H1 (cell line): ENCODE results near the gene TIMP3. TPM values are rescaled to one million over a fixed set of nuclear protein-coding genes. Genes with fewer than 3 reads are reported as not detected.

Source experiments
- CTCF ChIA-PET: fragments of 300-600 bp; sonication (Branson Sonifier 250); formaldehyde crosslinking; loops from one replicate; lab custom pipeline; 2021; ENCODE audit not compliant: partially characterized antibody; lab: Charles Lee
- POLR2A ChIA-PET: fragments of 300-600 bp; sonication (Branson Sonifier 250); formaldehyde crosslinking; loops from one replicate; lab custom pipeline; 2021; ENCODE audit warnings: inconsistent platforms; ENCODE audit not compliant: partially characterized antibody; lab: Charles Lee
- DNase-seq, 2 experiments: peaks; one replicate each; pipeline versions ENCODE4 v3.0.0 to v3.0.0-alpha.2; 2010 to 2022; ENCODE audit warnings: low spot score in 2 of 2, low read depth in 1 of 2, mixed read lengths in 1 of 2
- FAIRE-seq: peaks from 2 replicates; lab custom pipeline; 2011; peaks lifted over from hg19 to GRCh38; lab: Jason Lieb, UNC
- H2AFZ ChIP-seq: 2 replicates; pipeline ENCODE4 v1.8.1; 2012; ENCODE audit warnings: low read length, inconsistent platforms
- H2AK5ac ChIP-seq: 2 replicates; pipeline ENCODE4 v1.6.1; 2013; ENCODE audit warnings: low read depth, low read length
- H2BK120ac ChIP-seq: replicated peaks from 2 replicates; pipeline ENCODE3; 2013; ENCODE audit warnings: low read depth, low read length, inconsistent platforms
- H2BK12ac ChIP-seq: 2 replicates; pipeline ENCODE4 v1.6.1; 2013; ENCODE audit warnings: low read depth, low read length
- H2BK15ac ChIP-seq: 2 replicates; pipeline ENCODE4 v1.6.1; 2013; ENCODE audit warnings: low read length
- H2BK20ac ChIP-seq: 2 replicates; pipeline ENCODE4 v1.6.1; 2013; ENCODE audit warnings: low read length
- H2BK5ac ChIP-seq: 2 replicates; pipeline ENCODE4 v1.6.1; 2013; ENCODE audit warnings: low read depth, low read length
- H3K14ac ChIP-seq: 2 replicates; pipeline ENCODE4 v1.6.1; 2013; ENCODE audit warnings: inconsistent platforms; ENCODE audit not compliant: insufficient read length
- H3K18ac ChIP-seq: 2 replicates; pipeline ENCODE4 v1.6.1; 2013; ENCODE audit warnings: low read length; ENCODE audit errors: extremely low read depth
- H3K23ac ChIP-seq: 2 replicates; pipeline ENCODE4 v1.6.1; 2013; ENCODE audit warnings: inconsistent platforms; ENCODE audit not compliant: insufficient read length
- H3K23me2 ChIP-seq: 2 replicates; pipeline ENCODE4 v1.6.1; 2013; ENCODE audit warnings: low read depth, low read length
- H3K27ac ChIP-seq: 2 replicates; pipeline ENCODE4 v1.6.1; 2011; ENCODE audit warnings: low read depth, low read length, inconsistent platforms
- H3K27me3 ChIP-seq, 4 experiments: replicated peaks in 1 of 4; 1 replicate in 1 of 4; 2 replicates in 3 of 4; pipeline versions ENCODE4 v1.6.1 to v1.8.1; 2011 to 2013; ENCODE audit warnings: low read length in 3 of 4, mild to moderate bottlenecking in 3 of 4, inconsistent platforms in 2 of 4, mixed read lengths in 2 of 4, moderate library complexity in 1 of 4; ENCODE audit not compliant: control insufficient read depth in 3 of 4, insufficient read depth in 3 of 4; ENCODE audit errors: extremely low read depth in 1 of 4
- H3K36me3 ChIP-seq, 4 experiments: 2 replicates each; pipeline versions ENCODE4 v1.6.1 to v1.8.1; 2011 to 2013; ENCODE audit warnings: mild to moderate bottlenecking in 4 of 4, low read length in 3 of 4, moderate library complexity in 2 of 4, control low read depth in 1 of 4, inconsistent platforms in 1 of 4; ENCODE audit not compliant: insufficient read depth in 4 of 4, control insufficient read depth in 2 of 4
- H3K4ac ChIP-seq: replicated peaks from 2 replicates; pipeline ENCODE3; 2013; ENCODE audit warnings: low read length, low read depth, mixed read lengths, inconsistent platforms; ENCODE audit not compliant: insufficient read length
- H3K4me1 ChIP-seq, 4 experiments: replicated peaks in 1 of 4; 1 replicate in 1 of 4; 2 replicates in 3 of 4; pipeline versions ENCODE4 v1.6.1 to v1.8.1; 2011 to 2013; ENCODE audit warnings: low read length in 3 of 4, inconsistent platforms in 2 of 4, mixed read lengths in 1 of 4; ENCODE audit not compliant: insufficient read depth in 4 of 4, control insufficient read depth in 3 of 4
- H3K4me2 ChIP-seq, 2 experiments: 2 replicates each; pipeline versions ENCODE4 v1.6.1 to v1.8.1; 2011 to 2013; ENCODE audit warnings: low read depth in 2 of 2, low read length in 2 of 2, control low read depth in 1 of 2, inconsistent platforms in 1 of 2, mild to moderate bottlenecking in 1 of 2; ENCODE audit not compliant: insufficient read depth in 1 of 2
- H3K4me3 ChIP-seq, 4 experiments: fragments of 200-600, 300-600 bp in 1 of 4; sonication (generic), shearing (Covaris generic), sonication (Bioruptor Twin) in 1 of 4; 2 replicates each; pipeline versions ENCODE4 v1.5.1 to v1.8.1; 2011 to 2016; ENCODE audit warnings: low read length in 4 of 4, low read depth in 3 of 4, control low read depth in 2 of 4, inconsistent platforms in 2 of 4, mild to moderate bottlenecking in 2 of 4, mixed read lengths in 1 of 4, moderate library complexity in 1 of 4; ENCODE audit not compliant: insufficient read depth in 2 of 4; ENCODE audit errors: extremely low read depth in 1 of 4
- H3K56ac ChIP-seq: replicated peaks from 2 replicates; pipeline ENCODE3; 2013; ENCODE audit warnings: low read depth, mild to moderate bottlenecking, mixed read lengths, low read length, inconsistent platforms; ENCODE audit not compliant: insufficient read length
- H3K79me1 ChIP-seq: 2 replicates; pipeline ENCODE4 v1.6.1; 2013; ENCODE audit warnings: low read depth, low read length, control low read depth
- H3K79me2 ChIP-seq, 2 experiments: 2 replicates each; pipeline versions ENCODE4 v1.6.1 to v1.8.1; 2012 to 2013; ENCODE audit warnings: low read length in 2 of 2, mild to moderate bottlenecking in 2 of 2, inconsistent platforms in 1 of 2; ENCODE audit not compliant: insufficient read depth in 2 of 2, control insufficient read depth in 1 of 2
- H3K9ac ChIP-seq, 4 experiments: replicated peaks in 1 of 4; 1 replicate in 1 of 4; 2 replicates in 3 of 4; pipeline versions ENCODE4 v1.6.1 to v1.8.1; 2011 to 2013; ENCODE audit warnings: low read depth in 3 of 4, low read length in 3 of 4, control low read depth in 2 of 4, mild to moderate bottlenecking in 2 of 4, moderate library complexity in 2 of 4, inconsistent platforms in 1 of 4; ENCODE audit errors: extremely low read depth in 1 of 4
- H3K9me3 ChIP-seq, 2 experiments: 2 replicates each; pipeline versions ENCODE4 v1.6.1 to v1.8.1; 2012 to 2013; ENCODE audit warnings: mild to moderate bottlenecking in 2 of 2, moderate library complexity in 2 of 2, control low read depth in 1 of 2, inconsistent platforms in 1 of 2, low read depth in 1 of 2, low read length in 1 of 2, mixed read lengths in 1 of 2; ENCODE audit not compliant: insufficient read depth in 2 of 2
- H4K20me1 ChIP-seq, 2 experiments: replicated peaks in 1 of 2; 2 replicates each; pipeline versions ENCODE3 to v1.8.1; 2011 to 2013; ENCODE audit warnings: inconsistent platforms in 2 of 2, low read length in 2 of 2, mild to moderate bottlenecking in 1 of 2; ENCODE audit not compliant: insufficient read depth in 2 of 2, control insufficient read depth in 1 of 2
- H4K5ac ChIP-seq: 2 replicates; pipeline ENCODE4 v1.6.1; 2013; ENCODE audit warnings: low read length, low read depth, mixed read lengths, inconsistent platforms; ENCODE audit not compliant: insufficient read length
- H4K8ac ChIP-seq: 2 replicates; pipeline ENCODE4 v1.8.0; 2013; ENCODE audit warnings: mild to moderate bottlenecking, moderate library complexity, low read length, inconsistent platforms; ENCODE audit not compliant: insufficient read depth; ENCODE audit errors: extremely low read depth
- H4K91ac ChIP-seq: replicated peaks from 2 replicates; pipeline ENCODE3; 2013; ENCODE audit warnings: low read length, mixed read lengths, inconsistent platforms; ENCODE audit not compliant: insufficient read length
- FOSL1 ChIP-seq: IDR thresholded peaks from 2 replicates; pipeline ENCODE4 v1.6.1; 2011; ENCODE audit warnings: mild to moderate bottlenecking, low read depth, low read length, moderate library complexity; ENCODE audit not compliant: insufficient read depth
- WGBS, 2 experiments: shearing (Covaris generic) in 1 of 2; methylation state at CpG; one replicate each; pipeline versions ENCODE4 v1.1.6 to v1.1.7; 2013 to 2015; ENCODE audit warnings: low lambda C conversion rate in 2 of 2, mixed read lengths in 2 of 2, inconsistent platforms in 1 of 2, low coverage in 1 of 2, missing lambda C conversion rate in 1 of 2; ENCODE audit not compliant: insufficient replicate concordance in 2 of 2, insufficient coverage in 1 of 2, insufficient read length in 1 of 2; ENCODE audit errors: extremely low coverage in 1 of 2, missing lambda C conversion rate in 1 of 2; 5-methylcytosine and 5-hydroxymethylcytosine counted together
- polyA plus RNA-seq, 7 experiments: library from polyadenylated mRNA; depleted of rRNA in 3 of 7; stranded (reverse) in 5 of 7; unstranded in 2 of 7; fragments of >200 nt in 5 of 7; fragments of 200-250 nt in 2 of 7; gene quantifications; 1 replicate in 5 of 7; 2 replicates in 1 of 7; 4 replicates in 1 of 7; pipeline versions ENCODE4 v1.2.1 to v1.2.3, GENCODE V29; 2011 to 2013; ENCODE audit warnings: missing spikeins in 2 of 7, mixed read lengths in 2 of 7
- total RNA-seq: library from RNA; stranded (reverse); fragmentation: NEBNext Ultra II Directional; extraction: Animal tissue kit (Norgen Biotek cat#: 25700); gene quantifications from 2 replicates; pipeline ENCODE4 v1.2.1, GENCODE V29; 2021

Gene TIMP3
- total and polyA plus RNA-seq, 2 of the 8 experiments (the other 6 are each of a cell fraction or from before 2014, with no cell fraction given) = 1.3 to 4.7 TPM

DNA sequence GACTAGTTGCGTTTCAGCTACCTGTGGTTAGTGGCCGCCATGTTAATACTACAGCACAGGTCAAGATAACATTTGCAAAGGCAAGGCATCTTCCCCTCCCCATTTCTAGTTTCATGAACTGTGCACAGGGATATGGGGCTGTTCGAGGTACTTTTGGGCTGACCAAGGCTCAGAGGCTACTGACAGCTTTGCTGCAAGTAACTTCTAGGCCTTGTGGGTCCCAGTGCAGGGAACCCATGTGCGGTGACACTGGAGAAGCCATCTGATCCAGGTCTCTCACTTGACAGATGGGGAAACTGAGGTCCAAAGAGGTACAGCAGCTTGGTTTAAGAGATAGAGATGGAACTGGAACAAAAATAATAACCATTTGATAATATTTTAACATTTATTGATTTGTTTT lies 13.6 kb downstream of the TIMP3 start:
- H3K4ac ChIP-seq = no peak overlapping the region
- H4K8ac ChIP-seq = no peak overlapping the region
- H3K4me1 ChIP-seq = peaks cover 0 to 5% (median 2%) of the 10 kb centered on the region in 4 experiments; a peak in 6 of 7 replicates
- peaks cover under 1 to 6% of the 10 kb centered on the region in 2 experiments for H4K20me1 ChIP-seq
- H2BK5ac ChIP-seq = no peak overlapping the region
- H3K4me3 ChIP-seq = no peak overlapping the region
- no peak overlapping the region for H3K23ac ChIP-seq
- no peaks in the 10 kb centered on the region for H3K79me2 ChIP-seq
- no peak overlapping the region for H3K27ac ChIP-seq
- H4K91ac ChIP-seq = no peak overlapping the region
- H3K36me3 ChIP-seq = 0 out of 8 replicates have a peak, but pooled peaks cover 0 to 3% (median 0%) of the 10 kb centered on the region in 4 experiments
- no peaks in the 10 kb centered on the region for H3K9me3 ChIP-seq
- no peak overlapping the region for H3K18ac ChIP-seq
- no peak overlapping the region for H2AK5ac ChIP-seq
- TF ChIP-seq FOSL1 = no peak
- H3K14ac ChIP-seq = no peak overlapping the region
- H2BK20ac ChIP-seq = no peak overlapping the region
- no peak for FAIRE-seq
- H3K79me1 ChIP-seq = no peaks in the 10 kb centered on the region
- no peaks in the 10 kb centered on the region; a peak in 1 of 7 replicates for H3K27me3 ChIP-seq
- no peak overlapping the region for H2AFZ ChIP-seq
- H3K56ac ChIP-seq = no peak overlapping the region
- 94% methylated on average over 4 of the region's 4 CpGs; no CpG with 5 or more reads in 1 of the 2 experiments for WGBS, 2 experiments
- ChIA-PET CTCF (interaction anchor here (1.2 to 2.9 kb wide), 4 partner anchors 9 to 286 kb away, joined by 3 to 9 read pairs (median 6); no protein-coding TSS in a partner anchor), POLR2A (no interaction called here)
- no peak overlapping the region for H3K4me2 ChIP-seq
- DNase-seq = no peak
- H2BK12ac ChIP-seq = no peak overlapping the region
- H4K5ac ChIP-seq = no peak overlapping the region
- no peak overlapping the region for H2BK120ac ChIP-seq
- no peaks in the 10 kb centered on the region for H3K23me2 ChIP-seq
- H2BK15ac ChIP-seq = no peak overlapping the region
- H3K9ac ChIP-seq = no peak overlapping the region
